ENCODE results near the gene CDC73. TPM values are rescaled to one million over a fixed set of nuclear protein-coding genes. Genes with fewer than 3 reads are reported as not detected.

The CDC73 gene
- total RNA-seq, 1 experiment from 2014 or later = 63.2 TPM

- DNase-seq (ENCODE audit: low read depth, low spot score) = no peak
- no peak overlapping the region for H2AFZ ChIP-seq (ENCODE audit: low read depth, low read length, poor library complexity, severe bottlenecking)
- no peaks in the 10 kb centered on the region for H4K20me1 ChIP-seq (ENCODE audit: insufficient read depth)
- intact Hi-C loops (cut with micrococcal nuclease) = no loop called here
- ATAC-seq = no peak
- no TSS peak for BruUV-seq (replicated peaks)
- H3K9me2 ChIP-seq (ENCODE audit: insufficient read depth) = no peaks in the 10 kb centered on the region
- no peaks in the 10 kb centered on the region for H3K27me3 ChIP-seq (ENCODE audit: insufficient read depth, low read length)
- H3K79me2 ChIP-seq (ENCODE audit: insufficient read depth, low read length) = no peaks in the 10 kb centered on the region
- no peaks in the 10 kb centered on the region for H3K36me3 ChIP-seq (ENCODE audit: control insufficient read depth in 1 of 2, insufficient read depth in 2 of 2, low read length in 2 of 2)
- ChIA-PET CTCF (no interaction called here), POLR2A (no interaction called here), RAD21 (ENCODE audit: low non-redundant PET in 1 of 2, low total read pairs in 2 of 2, uncharacterized antibody in 2 of 2, unreplicated experiment in 2 of 2) (interaction anchor here in 1 of 2 experiments (0.5 kb wide), 1 partner anchor 10 kb away, joined by 3 read pairs; no protein-coding TSS in a partner anchor)
- TF ChIP-seq FOSL1 (IDR thresholded peaks at IDR 0.05; ENCODE audit: low read depth) = no peak
- TF ChIP-seq, protein P1, sequence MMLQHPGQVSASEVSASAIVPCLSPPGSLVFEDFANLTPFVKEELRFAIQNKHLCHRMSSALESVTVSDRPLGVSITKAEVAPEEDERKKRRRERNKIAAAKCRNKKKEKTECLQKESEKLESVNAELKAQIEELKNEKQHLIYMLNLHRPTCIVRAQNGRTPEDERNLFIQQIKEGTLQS (IDR thresholded peaks at IDR 0.05) = no peak
- no peak for TF ChIP-seq REST (IDR thresholded peaks at IDR 0.05; ENCODE audit: low read depth)
- TF ChIP-seq EZH2phosphoT487 (IDR thresholded peaks at IDR 0.05; ENCODE audit: borderline replicate concordance) = no peak
- no peak for TF ChIP-seq ZNF274 (IDR thresholded peaks at IDR 0.05; ENCODE audit: low read depth, low read length)
- TF ChIP-seq CEBPB (IDR thresholded peaks at IDR 0.05; ENCODE audit: low read depth) = no peak
- TF ChIP-seq EZH2 (IDR thresholded peaks at IDR 0.05) = no peak
- no peak for TF ChIP-seq SRF (IDR thresholded peaks at IDR 0.05; ENCODE audit: low read depth)
- no peak for TF ChIP-seq ZFX (IDR thresholded peaks at IDR 0.05)
- no peak for TF ChIP-seq POLR2A (IDR thresholded peaks at IDR 0.05; ENCODE audit: borderline replicate concordance, extremely low read depth, insufficient read depth, insufficient read length)
- TF ChIP-seq EGR1 (IDR thresholded peaks at IDR 0.05; ENCODE audit: low read depth) = no peak
- no peak for TF ChIP-seq JUND (IDR thresholded peaks at IDR 0.05)
- H3K4me1 ChIP-seq (ENCODE audit: control insufficient read depth in 1 of 2, insufficient read depth in 2 of 2, low read length in 2 of 2) = no peaks in the 10 kb centered on the region
- H3K27ac ChIP-seq (ENCODE audit: low read depth, low read length) = no peak overlapping the region
- no peak overlapping the region for H3K4me2 ChIP-seq (ENCODE audit: low read length)
- H3K9ac ChIP-seq (ENCODE audit: low read length) = no peak overlapping the region
- H3K9me3 ChIP-seq (ENCODE audit: control insufficient read depth in 1 of 2, insufficient read depth in 1 of 2, low read depth in 1 of 2, low read length in 2 of 2) = no peaks in the 10 kb centered on the region
- no peak overlapping the region for H3K4me3 ChIP-seq (replicated peaks in 1 of 2; ENCODE audit: low read depth in 1 of 2, low read length in 2 of 2)
Observed at GRCh38 chr1:193260056-193260745, 138.4 kb downstream of the CDC73 start.

All from HCT116 (cell line).